HG03039 (cell line): Measurements from ENCODE around the gene RPL12.

ENCODE experiments used
- ATAC-seq: cut with Tn5 transposase; IDR thresholded peaks from one replicate; pipeline ENCODE4 v1.9.1; 2021; ENCODE audit warnings: mild to moderate bottlenecking, moderate library complexity; ENCODE audit not compliant: unreplicated experiment

Gene RPL12

GRCh38 chr9:127450830-127451607 lies at the start of gene RPL12, which contains the start of gene LRSAM1:
RPL12 (minus strand) TSS chr9:127451406; CDS start chr9:127451317, 89 bp downstream.
LRSAM1 (plus strand) TSS chr9:127451510; CDS start chr9:127454528, 3,018 bp downstream.
- ATAC-seq = peak; percentile 51

GRCh38 chr9:127500862-127501261 lies 49.7 kb upstream of the RPL12 start:
- no peak for ATAC-seq

GRCh38 chr9:127500399-127500798 lies 49.2 kb upstream of the RPL12 start:
- no peak for ATAC-seq

GRCh38 chr9:127498298-127498697 lies 47.1 kb upstream of the RPL12 start:
- ATAC-seq = no peak

GRCh38 chr9:127497656-127498290 lies 46.6 kb upstream of the RPL12 start:
- ATAC-seq = no peak

- no peak for ATAC-seq
These were observed 45.8 kb upstream of the RPL12 start for GRCh38 chr9:127496974-127497373.

- no peak for ATAC-seq
These were observed 44.8 kb upstream of the RPL12 start for GRCh38 chr9:127495884-127496555.

GRCh38 chr9:127494304-127494702 lies 43.1 kb upstream of the RPL12 start:
- ATAC-seq = no peak

- ATAC-seq = no peak
These were observed 42.5 kb upstream of the RPL12 start for GRCh38 chr9:127493592-127494303.

GRCh38 chr9:127492616-127493015 lies 41.4 kb upstream of the RPL12 start:
- ATAC-seq = no peak

- no peak for ATAC-seq
These were observed 40.3 kb upstream of the RPL12 start for GRCh38 chr9:127491516-127491915.

- ATAC-seq = no peak
These were observed 39.5 kb upstream of the RPL12 start for GRCh38 chr9:127490535-127491230.

- no peak for ATAC-seq
These were observed 38.4 kb upstream of the RPL12 start for GRCh38 chr9:127489471-127490115.

GRCh38 chr9:127488946-127489345 lies 37.7 kb upstream of the RPL12 start:
- no peak for ATAC-seq

- no peak for ATAC-seq
These were observed 34.8 kb upstream of the RPL12 start for GRCh38 chr9:127485995-127486394.

- ATAC-seq = no peak
These were observed 31.5 kb upstream of the RPL12 start for GRCh38 chr9:127482662-127483061.

GRCh38 chr9:127479507-127480081 lies 28.4 kb upstream of the RPL12 start:
- ATAC-seq = no peak

- no peak for ATAC-seq
These were observed 23.4 kb upstream of the RPL12 start for GRCh38 chr9:127474592-127474991.

- no peak for ATAC-seq
These were observed 22.7 kb upstream of the RPL12 start for GRCh38 chr9:127473932-127474331.

GRCh38 chr9:127473501-127473900 lies 22.3 kb upstream of the RPL12 start:
- no peak for ATAC-seq
